Keratinocyte (primary cell): ENCODE data around the gene RPS2.

Experiments used
- CTCF ChIP-seq, 3 experiments: IDR thresholded peaks in 1 of 3; conservative IDR thresholded peaks in 1 of 3; optimal IDR thresholded peaks in 1 of 3; 2 replicates in 2 of 3; 3 replicates in 1 of 3; pipeline versions ENCODE3 to v1.5.1; 2011; ENCODE audit warnings: low read length in 3 of 3, mild to moderate bottlenecking in 3 of 3, moderate library complexity in 2 of 3, control low read depth in 1 of 3, inconsistent platforms in 1 of 3; ENCODE audit not compliant: insufficient read depth in 2 of 3; ENCODE audit errors: extremely low read depth in 1 of 3
- EZH2 ChIP-seq: IDR thresholded peaks from one replicate; pipeline ENCODE4 v1.6.1; 2012; ENCODE audit warnings: inconsistent platforms, mild to moderate bottlenecking, low read length, moderate library complexity

- no peak for TF ChIP-seq CTCF (optimal IDR thresholded peaks at IDR 0.05 in 1 of 3, IDR thresholded peaks at IDR 0.05 in 1 of 3, conservative IDR thresholded peaks at IDR 0.05 in 1 of 3; ENCODE audit: extremely low read depth in 1 of 3, insufficient read depth in 2 of 3, low read length in 3 of 3)
- TF ChIP-seq EZH2, result no peak
These were observed 15.1 kb downstream of the RPS2 start for GRCh38 chr16:1949507-1949906.
